Erythroblast (primary cell): ENCODE data around the gene KBTBD12.

ENCODE experiments used
- GATA1 ChIP-seq: IDR thresholded peaks from 2 replicates; pipeline ENCODE4 v1.6.1; 2011; ENCODE audit warnings: low read depth, mild to moderate bottlenecking, control low read depth, low read length, moderate library complexity
- POLR2A ChIP-seq: IDR thresholded peaks from 2 replicates; pipeline ENCODE4 v1.6.1; 2011; ENCODE audit warnings: mild to moderate bottlenecking, low read length

- TF ChIP-seq POLR2A (no peak), GATA1 (no peak)
Measured at GRCh38 chr3:127908951-127909350, 6.1 kb upstream of the KBTBD12 start.
